Measurements from ENCODE around the gene CCDC106.

The CCDC106 gene

GRCh38 chr19:55685776-55686175, 37.8 kb downstream of the CCDC106 start:
- Histone ChIP-seq H2AFZ (ENCODE audit: low read length) (no peak overlapping the region), H3F3A (ENCODE audit: insufficient read depth, low read length) (no peaks in the 10 kb centered on the region), H3K9me2 (ENCODE audit: low read depth, low read length) (no peaks in the 10 kb centered on the region), H3K27ac (ENCODE audit: low read depth, low read length, poor library complexity, severe bottlenecking) (no peak overlapping the region), H3K79me2 (ENCODE audit: insufficient read depth, low read length) (peaks cover 10% of the 10 kb centered on the region; the same call in 1 of the 2 replicates), H3K36me3 (ENCODE audit: insufficient read depth, low read length) (peaks cover 84% of the 10 kb centered on the region), H3K4me1 (ENCODE audit: insufficient read depth, low read length, severe bottlenecking) (no peaks in the 10 kb centered on the region), H3K4me3 (ENCODE audit: low read depth, low read length, poor library complexity, severe bottlenecking) (no peak overlapping the region), H3K4me2 (ENCODE audit: low read length) (no peak overlapping the region), H3K9me3 (ENCODE audit: low read length) (no peaks in the 10 kb centered on the region), H4K20me1 (ENCODE audit: insufficient read depth, low read length) (no peaks in the 10 kb centered on the region), H3K27me3 (ENCODE audit: insufficient read depth, low read length) (no peaks in the 10 kb centered on the region), H3K9ac (ENCODE audit: low read length) (no peak overlapping the region)
- no peak for TF ChIP-seq CTCF (IDR thresholded peaks at IDR 0.05; ENCODE audit: low read length)
- no peak for TF ChIP-seq EZH2 (IDR thresholded peaks at IDR 0.05; ENCODE audit: borderline replicate concordance, low read length)

- Histone ChIP-seq H4K20me1 (ENCODE audit: insufficient read depth, low read length) (no peaks in the 10 kb centered on the region), H3K27ac (ENCODE audit: low read depth, low read length, poor library complexity, severe bottlenecking) (no peak overlapping the region), H3K27me3 (ENCODE audit: insufficient read depth, low read length) (no peaks in the 10 kb centered on the region), H3K36me3 (ENCODE audit: insufficient read depth, low read length) (peaks cover 84% of the 10 kb centered on the region), H3K4me1 (ENCODE audit: insufficient read depth, low read length, severe bottlenecking) (no peaks in the 10 kb centered on the region), H3K9me3 (ENCODE audit: low read length) (no peaks in the 10 kb centered on the region), H3K4me2 (ENCODE audit: low read length) (no peak overlapping the region), H2AFZ (ENCODE audit: low read length) (no peak overlapping the region), H3K9ac (ENCODE audit: low read length) (no peak overlapping the region), H3K79me2 (ENCODE audit: insufficient read depth, low read length) (peaks cover 6% of the 10 kb centered on the region; the same call in 1 of the 2 replicates), H3F3A (ENCODE audit: insufficient read depth, low read length) (no peaks in the 10 kb centered on the region), H3K9me2 (ENCODE audit: low read depth, low read length) (no peaks in the 10 kb centered on the region), H3K4me3 (ENCODE audit: low read depth, low read length, poor library complexity, severe bottlenecking) (no peak overlapping the region)
- no peak for TF ChIP-seq CTCF (IDR thresholded peaks at IDR 0.05; ENCODE audit: low read length)
- no peak for TF ChIP-seq EZH2 (IDR thresholded peaks at IDR 0.05; ENCODE audit: borderline replicate concordance, low read length)
Measured at GRCh38 chr19:55686311-55687050, 38.5 kb downstream of the CCDC106 start.

GRCh38 chr19:55687281-55688201, 39.5 kb downstream of the CCDC106 start:
- Histone ChIP-seq H3K27ac (ENCODE audit: low read depth, low read length, poor library complexity, severe bottlenecking) (no peak overlapping the region), H3K9ac (ENCODE audit: low read length) (no peak overlapping the region), H4K20me1 (ENCODE audit: insufficient read depth, low read length) (no peaks in the 10 kb centered on the region), H3K9me3 (ENCODE audit: low read length) (no peaks in the 10 kb centered on the region), H2AFZ (ENCODE audit: low read length) (no peak overlapping the region), H3K4me1 (ENCODE audit: insufficient read depth, low read length, severe bottlenecking) (no peaks in the 10 kb centered on the region), H3F3A (ENCODE audit: insufficient read depth, low read length) (no peaks in the 10 kb centered on the region), H3K9me2 (ENCODE audit: low read depth, low read length) (no peaks in the 10 kb centered on the region), H3K36me3 (ENCODE audit: insufficient read depth, low read length) (peaks cover 85% of the 10 kb centered on the region), H3K4me3 (ENCODE audit: low read depth, low read length, poor library complexity, severe bottlenecking) (no peak overlapping the region), H3K4me2 (ENCODE audit: low read length) (no peak overlapping the region), H3K79me2 (ENCODE audit: insufficient read depth, low read length) (no peaks in the 10 kb centered on the region), H3K27me3 (ENCODE audit: insufficient read depth, low read length) (no peaks in the 10 kb centered on the region)
- TF ChIP-seq EZH2 (IDR thresholded peaks at IDR 0.05; ENCODE audit: borderline replicate concordance, low read length) (no peak), CTCF (IDR thresholded peaks at IDR 0.05; ENCODE audit: low read length) (no peak)
